ENCODE measurements around the gene NECTIN4. TPM values are rescaled to one million over a fixed set of nuclear protein-coding genes. Genes with fewer than 3 reads are reported as not detected.
A peak's percentile ranks its signal among the peaks of the same experiment; 100 is the strongest.

The NECTIN4 gene
- total and polyA plus RNA-seq, 9 donors, result 0.07 to 4.4 (median 0.21) TPM; not detected in 3

DNA sequence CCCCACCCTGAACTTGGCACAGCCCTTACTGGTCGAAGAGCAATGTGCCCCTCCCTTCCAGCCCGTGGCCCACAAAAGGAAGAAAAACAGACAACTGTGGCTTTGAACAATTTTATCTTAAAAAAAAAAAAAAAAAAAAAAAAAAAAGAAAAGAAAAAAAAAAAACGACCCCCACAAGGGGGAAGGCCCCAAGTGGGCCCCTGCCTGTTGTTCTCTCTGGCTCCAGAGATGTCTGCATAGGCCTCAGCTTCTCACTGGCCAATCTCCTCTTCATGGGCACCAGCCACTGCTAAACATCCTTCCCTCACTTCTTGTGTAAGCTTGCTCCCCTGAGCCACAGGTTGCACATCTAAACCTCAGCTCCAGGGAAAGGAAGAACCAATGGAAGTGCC lies 50.2 kb downstream of the NECTIN4 start:
- intact Hi-C loops (cut with DNase I), result no loop called here
- TF ChIP-seq, protein P1, sequence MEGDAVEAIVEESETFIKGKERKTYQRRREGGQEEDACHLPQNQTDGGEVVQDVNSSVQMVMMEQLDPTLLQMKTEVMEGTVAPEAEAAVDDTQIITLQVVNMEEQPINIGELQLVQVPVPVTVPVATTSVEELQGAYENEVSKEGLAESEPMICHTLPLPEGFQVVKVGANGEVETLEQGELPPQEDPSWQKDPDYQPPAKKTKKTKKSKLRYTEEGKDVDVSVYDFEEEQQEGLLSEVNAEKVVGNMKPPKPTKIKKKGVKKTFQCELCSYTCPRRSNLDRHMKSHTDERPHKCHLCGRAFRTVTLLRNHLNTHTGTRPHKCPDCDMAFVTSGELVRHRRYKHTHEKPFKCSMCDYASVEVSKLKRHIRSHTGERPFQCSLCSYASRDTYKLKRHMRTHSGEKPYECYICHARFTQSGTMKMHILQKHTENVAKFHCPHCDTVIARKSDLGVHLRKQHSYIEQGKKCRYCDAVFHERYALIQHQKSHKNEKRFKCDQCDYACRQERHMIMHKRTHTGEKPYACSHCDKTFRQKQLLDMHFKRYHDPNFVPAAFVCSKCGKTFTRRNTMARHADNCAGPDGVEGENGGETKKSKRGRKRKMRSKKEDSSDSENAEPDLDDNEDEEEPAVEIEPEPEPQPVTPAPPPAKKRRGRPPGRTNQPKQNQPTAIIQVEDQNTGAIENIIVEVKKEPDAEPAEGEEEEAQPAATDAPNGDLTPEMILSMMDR (IDR thresholded peaks at IDR 0.05), result no peak
- TF ChIP-seq POLR2A (IDR thresholded peaks at IDR 0.05) (no peak), EP300 (IDR thresholded peaks at IDR 0.05) (no peak)
- H3K4me3 ChIP-seq, result peak overlapping the region; percentile 58
- H3K4me1 ChIP-seq (ENCODE audit: insufficient read depth), result peaks cover 2% of the 10 kb centered on the region
- no peak overlapping the region for H3K27ac ChIP-seq
- no peak for DNase-seq
- no peaks in the 10 kb centered on the region for H3K9me3 ChIP-seq
- H3K36me3 ChIP-seq, result no peaks in the 10 kb centered on the region
- WGBS, 3 donors, result 6 to 17% (median 12%) methylated on average over 3 of the region's 3 CpGs
- H3K27me3 ChIP-seq, result no peaks in the 10 kb centered on the region

DNA sequence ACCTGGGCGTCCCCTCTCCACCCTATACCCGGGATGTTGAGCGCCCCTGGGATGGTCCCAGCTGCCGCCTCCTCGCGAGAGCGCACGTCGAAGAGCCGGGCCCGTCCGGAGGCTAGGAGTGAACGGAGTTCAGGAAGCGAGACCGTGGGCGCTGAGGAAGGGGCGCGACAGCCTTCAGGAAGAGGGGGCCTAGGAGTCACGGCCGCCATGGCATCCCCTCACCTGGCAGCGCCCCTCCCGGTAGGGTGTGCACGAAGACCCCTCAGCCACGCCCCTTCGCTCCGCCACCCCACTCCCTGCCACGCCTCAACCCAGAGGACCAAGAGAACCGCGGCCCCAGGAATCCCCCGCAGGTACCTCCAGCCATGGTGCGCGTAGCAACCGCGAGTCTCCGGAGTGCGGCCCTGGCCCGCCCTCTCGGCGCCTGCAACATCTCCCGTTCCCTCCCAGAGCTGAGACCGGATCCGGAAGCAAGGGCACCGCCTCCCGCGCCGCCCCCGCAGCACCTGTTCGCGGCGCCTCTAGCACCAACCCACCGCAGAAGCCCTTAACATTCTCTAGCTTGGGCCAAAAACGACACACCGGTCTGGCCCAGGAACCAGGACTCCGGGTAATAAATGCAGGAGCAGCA lies 50.7 kb downstream of the NECTIN4 start, which contains the start of gene TSTD1:
Gene TSTD1 (minus strand): TSS at position 442 of the 631 bp plus-strand sequence. CDS start 75 bp downstream, at position 367.
- H3K27ac ChIP-seq, result peak within 1 kb of the TSS in 1 of 2 donors; percentile 16
- peak; percentile 57 to 78 (median 66) for DNase-seq
- no peaks in the 10 kb centered on the region for H3K36me3 ChIP-seq
- H3K9me3 ChIP-seq, result no peaks in the 10 kb centered on the region
- intact Hi-C loops (cut with DNase I), result no loop called here
- no peak for TF ChIP-seq EP300 (IDR thresholded peaks at IDR 0.05)
- TF ChIP-seq POLR2A (IDR thresholded peaks at IDR 0.05), result no peak
- TF ChIP-seq, protein P1 (IDR thresholded peaks at IDR 0.05), result no peak
- peak within 1 kb of the TSS; percentile 58 for H3K4me3 ChIP-seq
- 7 to 16% (median 12%) methylated on average over 45 to 54 of the region's 54 CpGs for WGBS, 3 donors
- H3K27me3 ChIP-seq, result no peaks in the 10 kb centered on the region
- no peaks in the 10 kb centered on the region for H3K4me1 ChIP-seq (ENCODE audit: insufficient read depth)

DNA sequence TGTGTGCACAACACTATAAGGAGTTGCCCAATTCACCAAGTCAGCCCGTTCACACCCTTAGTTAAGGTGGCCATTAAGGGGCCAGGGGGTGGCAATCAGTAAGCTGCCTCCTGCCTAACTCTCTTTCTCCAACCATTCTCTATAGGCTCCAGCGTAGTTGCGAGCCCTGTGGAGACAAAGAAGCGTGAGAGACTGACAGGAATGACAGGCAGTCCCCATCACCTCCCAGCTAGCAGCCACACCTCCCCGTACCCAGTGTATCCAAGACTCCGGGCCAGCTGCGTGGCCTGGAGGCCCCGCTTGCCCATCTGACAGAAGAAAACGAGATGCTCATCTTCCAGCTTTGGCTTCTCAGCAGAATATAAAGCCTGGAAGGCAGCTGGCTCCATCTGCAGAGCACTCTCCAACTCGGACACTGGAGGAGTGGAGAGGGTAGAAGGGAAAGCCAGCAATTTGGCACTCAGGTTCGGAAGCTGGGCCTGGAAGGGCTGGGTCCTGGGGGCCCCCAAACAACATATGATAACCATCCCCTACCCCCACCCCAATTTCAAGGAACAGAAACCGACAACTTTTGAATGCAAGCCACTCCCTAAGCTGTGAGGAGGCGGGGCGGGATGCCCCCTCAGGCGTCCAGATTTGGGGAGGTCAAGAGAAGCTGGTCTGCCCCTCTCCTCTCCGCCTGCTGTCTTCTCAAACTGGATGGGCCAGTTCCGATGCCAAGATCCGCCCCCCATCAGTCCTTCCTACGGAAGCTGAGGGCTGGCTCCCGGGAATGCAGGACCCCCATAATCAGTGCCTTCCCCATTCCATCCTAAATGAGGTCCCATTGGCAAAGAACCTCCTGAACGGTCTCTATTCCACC lies 51.5 kb downstream of the NECTIN4 start:
- Histone ChIP-seq H3K4me3 (peak overlapping the region; percentile 58), H3K27me3 (no peaks in the 10 kb centered on the region), H3K27ac (peak overlapping the region in 1 of 2 donors; percentile 16), H3K9me3 (no peaks in the 10 kb centered on the region), H3K4me1 (ENCODE audit: insufficient read depth) (no peaks in the 10 kb centered on the region), H3K36me3 (no peaks in the 10 kb centered on the region)
- TF ChIP-seq, protein P1 (IDR thresholded peaks at IDR 0.05), result no peak
- TF ChIP-seq POLR2A (IDR thresholded peaks at IDR 0.05) (no peak), EP300 (IDR thresholded peaks at IDR 0.05) (no peak)
- intact Hi-C loops (cut with DNase I), result no loop called here
- peak in 2 of 5 donors; percentile 22 to 48 for DNase-seq
- WGBS, 3 donors, result 41 to 55% (median 42%) methylated on average over 21 of the region's 21 CpGs

DNA sequence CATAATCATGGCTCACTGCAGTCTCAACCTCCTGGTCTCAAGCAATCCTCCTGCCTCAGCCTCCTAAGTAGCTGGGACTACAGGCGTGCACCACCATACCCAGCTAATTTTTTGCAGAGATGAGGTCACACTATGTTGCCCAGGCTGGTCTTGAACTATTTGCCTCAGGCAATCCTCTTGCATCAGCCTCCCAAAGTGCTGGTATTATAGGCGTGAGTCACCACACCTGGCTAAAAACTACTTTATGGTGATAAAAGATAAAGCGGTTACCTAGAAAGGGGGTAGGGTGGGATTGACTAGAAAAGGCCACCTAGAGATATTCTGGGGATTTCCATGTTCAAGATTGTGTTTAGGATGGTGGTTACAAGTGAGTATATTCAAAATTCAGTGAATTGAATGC lies 55.6 kb downstream of the NECTIN4 start:
- no peak overlapping the region for H3K27ac ChIP-seq
- TF ChIP-seq POLR2A (IDR thresholded peaks at IDR 0.05), result no peak
- no peak for TF ChIP-seq EP300 (IDR thresholded peaks at IDR 0.05)
- TF ChIP-seq, protein P1 (IDR thresholded peaks at IDR 0.05), result no peak
- no peaks in the 10 kb centered on the region for H3K27me3 ChIP-seq
- no peaks in the 10 kb centered on the region for H3K4me1 ChIP-seq (ENCODE audit: insufficient read depth)
- intact Hi-C loops (cut with DNase I), result no loop called here
- WGBS, 3 donors, result 93 to 99% (median 96%) methylated on average over 3 of the region's 3 CpGs
- H3K36me3 ChIP-seq, result no peaks in the 10 kb centered on the region
- no peak for DNase-seq
- H3K4me3 ChIP-seq, result no peak overlapping the region
- H3K9me3 ChIP-seq, result no peaks in the 10 kb centered on the region
